ENCODE measurements around the gene ZNF683. TPM values are rescaled to one million over a fixed set of nuclear protein-coding genes. Genes with fewer than 3 reads are reported as not detected.

ZNF683 gene
- total RNA-seq, 1 donor = not detected

DNA sequence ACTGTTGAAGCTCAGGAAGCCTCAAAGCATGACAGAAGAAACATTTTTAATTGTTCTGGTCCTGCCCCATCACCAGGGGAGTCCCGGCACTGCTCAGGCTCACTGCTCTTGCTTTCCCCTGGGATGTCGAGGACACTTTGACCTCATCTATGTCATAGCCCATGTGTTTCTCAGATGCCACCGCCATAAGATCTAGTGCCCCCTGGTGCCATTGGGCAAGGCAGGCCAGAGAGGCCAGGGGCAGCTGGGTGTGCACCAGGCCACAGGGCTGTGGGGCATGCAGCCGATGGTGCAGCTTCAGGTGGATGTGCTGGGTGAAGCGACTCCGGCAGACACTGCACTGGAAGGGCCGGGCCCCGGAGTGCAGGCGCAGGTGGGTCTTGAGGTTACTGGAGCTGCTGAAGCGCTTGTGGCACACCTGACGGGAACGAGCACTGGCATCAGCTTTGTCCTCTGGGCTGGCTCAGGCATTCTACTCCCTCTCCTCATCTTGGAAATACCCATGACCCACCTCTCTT lies 10.9 kb downstream of the ZNF683 start:
- Histone ChIP-seq H3K36me3 (ENCODE audit: insufficient read depth, low read length) (no peaks in the 10 kb centered on the region), H3K27me3 (ENCODE audit: insufficient read depth, low read length) (peaks cover 56% of the 10 kb centered on the region), H2AFZ (ENCODE audit: low read length) (no peak overlapping the region), H4K20me1 (ENCODE audit: insufficient read depth, low read length) (no peaks in the 10 kb centered on the region), H3K4me3 (ENCODE audit: insufficient read depth, low read length) (no peak overlapping the region), H3K4me1 (ENCODE audit: insufficient read depth, low read length) (no peaks in the 10 kb centered on the region), H3K4me2 (ENCODE audit: insufficient read depth, low read length) (no peak overlapping the region), H3K27ac (ENCODE audit: low read depth, low read length) (no peak overlapping the region), H3K9me3 (ENCODE audit: low read depth, low read length) (no peaks in the 10 kb centered on the region), H3K79me2 (ENCODE audit: insufficient read depth, low read length) (no peaks in the 10 kb centered on the region)
- TF ChIP-seq, protein P1, sequence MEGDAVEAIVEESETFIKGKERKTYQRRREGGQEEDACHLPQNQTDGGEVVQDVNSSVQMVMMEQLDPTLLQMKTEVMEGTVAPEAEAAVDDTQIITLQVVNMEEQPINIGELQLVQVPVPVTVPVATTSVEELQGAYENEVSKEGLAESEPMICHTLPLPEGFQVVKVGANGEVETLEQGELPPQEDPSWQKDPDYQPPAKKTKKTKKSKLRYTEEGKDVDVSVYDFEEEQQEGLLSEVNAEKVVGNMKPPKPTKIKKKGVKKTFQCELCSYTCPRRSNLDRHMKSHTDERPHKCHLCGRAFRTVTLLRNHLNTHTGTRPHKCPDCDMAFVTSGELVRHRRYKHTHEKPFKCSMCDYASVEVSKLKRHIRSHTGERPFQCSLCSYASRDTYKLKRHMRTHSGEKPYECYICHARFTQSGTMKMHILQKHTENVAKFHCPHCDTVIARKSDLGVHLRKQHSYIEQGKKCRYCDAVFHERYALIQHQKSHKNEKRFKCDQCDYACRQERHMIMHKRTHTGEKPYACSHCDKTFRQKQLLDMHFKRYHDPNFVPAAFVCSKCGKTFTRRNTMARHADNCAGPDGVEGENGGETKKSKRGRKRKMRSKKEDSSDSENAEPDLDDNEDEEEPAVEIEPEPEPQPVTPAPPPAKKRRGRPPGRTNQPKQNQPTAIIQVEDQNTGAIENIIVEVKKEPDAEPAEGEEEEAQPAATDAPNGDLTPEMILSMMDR (IDR thresholded peaks at IDR 0.05; ENCODE audit: extremely low read depth, low read depth, low read length) = no peak
- DNase-seq (ENCODE audit: insufficient read length, low spot score, missing footprints) = peak; percentile 50

DNA sequence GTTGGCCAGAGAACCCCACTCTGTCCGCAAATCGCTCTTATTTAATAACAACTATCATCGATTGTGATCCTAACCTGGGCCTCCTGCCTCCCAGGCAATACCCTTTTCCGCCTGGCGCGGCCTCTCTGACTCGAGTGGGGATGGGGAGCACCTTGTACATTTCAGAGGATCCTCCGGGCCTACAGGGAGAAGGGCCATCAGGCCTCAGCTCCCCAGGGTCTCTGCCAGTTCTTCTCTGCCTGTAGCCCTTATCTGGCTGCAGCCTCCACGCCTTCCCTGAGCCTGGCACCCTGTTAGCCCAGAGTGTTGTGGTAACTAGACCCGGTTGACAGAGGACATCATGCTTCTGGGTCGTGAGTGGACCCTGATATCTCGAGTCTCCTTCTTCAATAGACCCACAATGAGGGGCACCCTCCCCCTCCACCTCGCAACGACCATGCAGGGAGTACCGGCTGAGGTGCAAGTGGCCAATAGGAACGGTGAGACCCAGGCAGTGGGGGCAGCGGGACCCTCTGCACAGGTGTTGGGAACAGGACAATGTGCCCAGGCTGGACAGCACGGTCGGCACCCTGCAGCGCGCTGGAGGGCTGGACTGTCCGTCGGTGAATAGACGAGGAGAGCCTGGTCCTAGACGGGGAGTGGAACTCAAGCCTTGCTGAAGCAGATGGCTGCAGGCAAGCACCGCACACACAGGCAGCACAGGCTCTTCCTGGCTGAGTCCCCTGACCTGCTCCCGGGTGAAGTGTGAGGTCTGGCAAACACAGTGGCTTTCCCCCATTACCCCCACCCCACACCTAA lies 11.5 kb downstream of the ZNF683 start:
- peaks cover 62% of the 10 kb centered on the region for H3K27me3 ChIP-seq (ENCODE audit: insufficient read depth, low read length)

DNA sequence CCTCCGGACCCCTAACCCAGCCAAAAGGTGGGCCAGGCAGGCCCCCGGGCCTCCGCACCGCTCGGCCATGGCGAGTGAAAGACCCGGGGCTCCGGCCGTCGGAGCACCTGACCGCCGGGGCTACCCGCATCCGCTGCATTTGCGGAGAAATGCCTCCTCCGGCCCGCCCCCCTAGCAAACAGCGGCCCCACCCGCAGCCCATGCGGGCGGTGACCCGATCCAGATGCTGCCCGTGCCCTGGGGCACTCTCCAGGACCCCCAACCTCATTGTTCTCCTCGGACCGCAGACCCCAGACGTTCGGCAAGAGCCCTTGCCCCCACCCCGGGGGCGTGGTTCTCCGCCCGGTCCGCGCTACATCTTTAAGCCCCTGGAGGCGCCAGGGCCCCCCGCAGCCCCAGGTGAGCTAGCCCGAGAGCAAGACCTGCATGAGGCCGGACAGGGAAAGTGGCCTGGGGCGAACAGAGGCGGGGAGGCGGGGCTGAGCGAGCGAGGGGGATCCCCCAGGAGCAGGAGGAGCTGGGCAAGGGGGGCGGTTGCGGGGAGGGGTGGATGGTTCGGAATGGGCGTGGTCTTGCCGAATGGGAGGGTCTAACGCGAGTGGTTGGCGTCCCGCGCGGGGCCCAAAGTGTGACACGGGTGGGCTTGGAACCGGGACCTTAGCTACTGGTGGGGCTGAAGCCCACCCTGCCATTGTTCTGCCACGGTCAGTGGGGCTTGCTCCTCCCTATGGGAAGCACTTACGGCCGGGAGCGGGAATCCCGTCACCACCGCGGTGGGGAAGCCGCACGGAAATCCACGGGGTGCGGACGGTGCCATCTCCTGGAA lies 12.4 kb downstream of the ZNF683 start:
- Histone ChIP-seq H2AFZ (ENCODE audit: low read length) (no peak overlapping the region), H3K27me3 (ENCODE audit: insufficient read depth, low read length) (peaks cover 66% of the 10 kb centered on the region), H3K4me3 (ENCODE audit: insufficient read depth, low read length) (no peak overlapping the region)

More for the DNA sequence above, 11.5 kb downstream of the ZNF683 start:
- TF ChIP-seq, protein P1 (IDR thresholded peaks at IDR 0.05; ENCODE audit: extremely low read depth, low read depth, low read length) = no peak
- Histone ChIP-seq H3K4me2 (ENCODE audit: insufficient read depth, low read length) (no peak overlapping the region), H3K4me3 (ENCODE audit: insufficient read depth, low read length) (no peak overlapping the region), H4K20me1 (ENCODE audit: insufficient read depth, low read length) (no peaks in the 10 kb centered on the region), H3K79me2 (ENCODE audit: insufficient read depth, low read length) (no peaks in the 10 kb centered on the region), H3K9me3 (ENCODE audit: low read depth, low read length) (no peaks in the 10 kb centered on the region), H3K36me3 (ENCODE audit: insufficient read depth, low read length) (no peaks in the 10 kb centered on the region), H3K4me1 (ENCODE audit: insufficient read depth, low read length) (no peaks in the 10 kb centered on the region), H3K27ac (ENCODE audit: low read depth, low read length) (no peak overlapping the region), H2AFZ (ENCODE audit: low read length) (no peak overlapping the region)
- DNase-seq (ENCODE audit: insufficient read length, low spot score, missing footprints) = peak; percentile 55

More for the DNA sequence above, 12.4 kb downstream of the ZNF683 start:
- Histone ChIP-seq H3K9me3 (ENCODE audit: low read depth, low read length) (no peaks in the 10 kb centered on the region), H3K79me2 (ENCODE audit: insufficient read depth, low read length) (no peaks in the 10 kb centered on the region), H3K4me2 (ENCODE audit: insufficient read depth, low read length) (no peak overlapping the region), H3K27ac (ENCODE audit: low read depth, low read length) (no peak overlapping the region), H3K4me1 (ENCODE audit: insufficient read depth, low read length) (no peaks in the 10 kb centered on the region), H3K36me3 (ENCODE audit: insufficient read depth, low read length) (no peaks in the 10 kb centered on the region), H4K20me1 (ENCODE audit: insufficient read depth, low read length) (no peaks in the 10 kb centered on the region)
- peak; percentile 66 for DNase-seq (ENCODE audit: insufficient read length, low spot score, missing footprints)
- TF ChIP-seq, protein P1 (IDR thresholded peaks at IDR 0.05; ENCODE audit: extremely low read depth, low read depth, low read length) = no peak
